GM20431 (cell line): ENCODE results near the gene GSPT1.
"Not testable (repeated sequence)": the region's sequence is repeated elsewhere in the genome, so short reads cannot be mapped to it uniquely, and the experiment has no call there.

ENCODE experiments used
- in situ Hi-C: fragments of 300-500 bp; cut with MseI, MboI; formaldehyde crosslinking; loops from one replicate; pipeline ENCODE4 v1.15.0; 2020; ENCODE audit warnings: low sequenced_read_pairs; ENCODE audit not compliant: unreplicated experiment

GSPT1 gene

DNA sequence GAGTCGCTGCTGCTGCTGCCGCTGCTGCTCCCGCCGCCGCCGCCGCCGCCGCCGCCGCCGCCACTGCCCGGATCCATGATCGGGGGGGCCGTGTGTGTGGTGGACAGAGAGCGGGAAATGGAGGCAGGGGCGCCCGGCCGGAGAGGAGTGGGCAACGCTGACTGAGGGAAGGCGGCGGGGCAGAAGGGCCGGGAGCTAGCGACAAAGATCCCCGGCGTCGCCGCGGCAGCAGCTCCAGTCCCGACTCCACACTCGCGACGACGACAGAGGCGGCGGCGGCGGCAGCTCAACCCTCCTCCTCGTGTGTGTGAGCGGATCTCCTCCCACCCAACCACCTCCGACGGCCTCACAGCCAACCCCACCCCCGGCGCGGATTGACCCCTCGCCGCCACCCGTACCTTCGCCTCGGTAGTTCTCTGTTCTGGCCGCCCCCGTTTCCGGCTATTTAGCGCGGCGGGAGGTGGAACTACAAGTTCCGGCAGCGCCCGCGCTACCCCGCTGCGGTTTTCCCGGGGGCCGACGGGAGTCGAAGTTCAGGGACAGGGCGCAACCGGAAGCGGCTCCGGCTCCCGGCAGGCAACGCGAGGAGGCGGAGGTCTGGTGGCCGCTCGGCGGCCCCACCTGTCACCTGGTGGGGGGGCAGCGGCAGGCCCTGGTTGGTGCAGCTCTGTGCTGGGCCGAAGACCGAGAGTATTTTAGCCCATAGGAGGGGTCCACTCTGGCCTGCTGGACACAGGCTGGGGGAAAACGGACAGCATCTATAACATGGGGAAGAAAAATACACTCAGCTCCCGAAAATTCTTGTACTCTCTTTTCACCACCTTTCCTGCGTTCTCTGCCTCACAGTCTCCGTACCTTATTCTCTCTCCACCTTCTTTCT is at the start of gene GSPT1:
GSPT1 (minus strand) TSS at position 313 of the 880 bp plus-strand sequence; CDS start at position 77, 236 bp downstream.
- in situ Hi-C loops, result no loop called here

DNA sequence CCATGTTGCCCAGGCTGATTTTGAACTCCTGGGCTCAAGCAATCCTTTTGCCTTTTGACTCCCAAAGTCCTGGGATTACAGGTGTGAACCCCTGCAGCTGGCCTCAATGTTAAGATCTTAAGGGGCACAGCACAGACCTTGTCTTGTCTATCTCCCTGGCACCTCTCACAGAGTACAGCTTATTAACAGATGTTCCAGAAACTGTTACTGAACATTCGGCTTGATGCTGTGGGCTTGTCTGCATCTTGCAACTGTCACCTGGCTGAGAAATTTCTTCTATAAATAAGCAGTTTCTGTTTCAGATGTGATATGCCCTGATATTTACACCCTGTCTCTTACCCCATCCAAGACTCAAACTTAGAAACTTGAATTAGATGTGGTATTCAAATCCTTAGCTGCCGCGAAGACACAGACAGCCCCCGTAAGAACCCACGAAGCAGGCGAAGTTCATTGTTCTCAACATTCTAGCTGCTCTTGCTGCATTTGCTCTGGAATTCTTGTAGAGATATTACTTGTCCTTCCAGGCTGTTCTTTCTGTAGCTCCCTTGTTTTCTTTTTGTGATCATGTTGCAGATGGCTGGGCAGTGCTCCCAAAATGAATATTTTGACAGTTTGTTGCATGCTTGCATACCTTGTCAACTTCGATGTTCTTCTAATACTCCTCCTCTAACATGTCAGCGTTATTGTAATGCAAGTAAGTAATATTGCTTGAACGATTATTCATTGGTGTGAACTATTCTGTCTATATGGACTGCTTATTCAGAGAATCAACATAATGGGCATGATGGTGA is 49.2 kb upstream of the GSPT1 start, which contains the start of gene TNFRSF17:
TNFRSF17 (plus strand) TSS at position 450 of the 791 bp plus-strand sequence; CDS start at position 565, 115 bp downstream.
- in situ Hi-C loops, result no loop called here

DNA sequence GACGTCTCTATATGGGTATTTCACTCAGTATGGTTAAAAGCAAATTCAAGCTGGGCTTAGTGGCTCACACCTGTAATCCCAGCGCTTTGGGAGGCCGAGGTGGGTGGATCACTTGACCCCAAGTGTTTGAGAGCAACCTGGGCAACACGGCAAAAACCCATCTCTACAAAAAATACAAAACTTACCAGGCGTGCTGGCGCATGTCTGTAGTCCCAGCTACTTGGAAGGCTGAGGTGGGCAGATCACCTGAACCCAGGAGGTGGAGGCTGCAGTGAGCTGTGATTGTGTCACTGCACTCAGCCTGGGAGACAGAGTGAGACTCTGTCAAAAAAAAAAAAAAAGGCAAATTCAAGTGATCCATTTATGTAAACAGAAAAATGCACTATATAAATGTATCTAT is 48.0 kb upstream of the GSPT1 start:
- in situ Hi-C loops, result no loop called here

DNA sequence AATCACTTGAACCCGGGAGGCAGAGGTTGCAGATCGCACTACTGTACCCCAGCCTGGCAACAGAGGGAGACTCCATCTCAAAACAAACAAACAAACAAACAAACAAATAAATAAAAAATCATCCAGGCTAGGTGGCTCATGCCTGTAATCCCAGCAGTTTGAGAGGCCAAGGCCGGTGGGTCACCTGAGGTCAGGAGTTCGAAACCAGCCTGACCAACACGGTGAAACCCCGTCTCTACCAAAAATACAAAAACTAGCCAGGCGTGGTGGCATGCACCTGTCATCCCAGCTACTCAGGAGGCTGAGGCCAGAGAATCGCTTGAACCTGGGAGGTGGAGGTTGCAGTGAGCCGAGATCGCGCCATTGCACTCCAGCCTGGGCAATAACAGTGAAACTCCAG is 47.2 kb upstream of the GSPT1 start:
- in situ Hi-C loops, result not testable (repeated sequence)

DNA sequence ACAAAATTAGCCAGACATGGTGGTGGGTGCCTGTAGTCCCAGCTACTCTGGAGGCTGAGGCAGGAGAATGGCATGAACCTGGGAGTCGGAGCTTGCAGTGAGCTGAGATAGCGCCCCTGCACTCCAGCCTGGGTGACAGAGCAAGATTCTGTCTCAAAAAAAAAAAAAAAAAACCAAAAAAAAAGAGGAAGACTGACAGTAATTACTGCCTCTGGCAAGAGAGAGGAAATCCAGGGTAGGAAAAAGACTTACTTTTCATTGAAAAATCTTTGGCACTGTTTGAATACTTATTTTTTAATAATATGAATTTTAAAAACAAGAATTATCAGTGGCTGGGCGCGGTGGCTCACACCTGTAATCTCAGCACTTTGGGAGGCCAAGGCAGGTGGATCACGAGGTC is 46.7 kb upstream of the GSPT1 start:
- in situ Hi-C loops, result not testable (repeated sequence)

DNA sequence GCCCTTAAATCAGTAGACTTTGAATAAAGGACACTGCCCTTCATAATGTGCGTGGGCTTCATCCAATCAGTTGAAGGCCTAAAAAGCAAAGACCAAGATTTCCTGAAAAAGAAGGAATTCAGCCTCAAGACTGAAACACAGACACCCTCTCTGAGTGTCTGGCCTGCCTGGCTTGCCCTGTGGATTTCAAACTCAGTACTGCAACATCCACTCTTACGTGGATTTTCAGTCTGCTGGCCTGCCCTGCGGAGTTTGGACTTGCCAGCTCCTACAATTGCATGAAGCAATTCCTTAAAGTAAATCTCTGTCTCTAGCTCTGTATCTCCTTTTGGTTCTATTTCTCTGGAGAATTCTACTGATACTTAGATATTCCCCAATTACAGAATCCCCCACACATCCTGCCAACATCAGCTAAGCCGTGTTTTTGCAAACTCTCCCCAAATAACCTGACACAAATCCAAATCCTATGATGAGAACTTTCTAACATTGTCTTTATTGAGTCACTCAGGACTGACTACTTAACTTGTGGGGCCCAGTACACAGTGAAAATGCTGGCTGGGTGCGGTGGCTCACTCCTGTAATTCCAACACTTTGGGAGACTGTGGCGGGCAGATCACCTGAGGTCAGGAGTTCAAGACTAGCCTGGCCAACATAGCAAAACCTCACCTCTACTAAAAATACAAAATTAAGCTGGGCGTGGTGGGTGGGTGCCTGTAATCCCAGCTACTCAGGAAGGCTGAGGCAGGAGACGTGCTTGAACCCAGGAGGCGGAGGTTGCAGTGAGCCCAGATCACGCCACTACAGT is 42.0 kb upstream of the GSPT1 start:
- in situ Hi-C loops, result no loop called here

DNA sequence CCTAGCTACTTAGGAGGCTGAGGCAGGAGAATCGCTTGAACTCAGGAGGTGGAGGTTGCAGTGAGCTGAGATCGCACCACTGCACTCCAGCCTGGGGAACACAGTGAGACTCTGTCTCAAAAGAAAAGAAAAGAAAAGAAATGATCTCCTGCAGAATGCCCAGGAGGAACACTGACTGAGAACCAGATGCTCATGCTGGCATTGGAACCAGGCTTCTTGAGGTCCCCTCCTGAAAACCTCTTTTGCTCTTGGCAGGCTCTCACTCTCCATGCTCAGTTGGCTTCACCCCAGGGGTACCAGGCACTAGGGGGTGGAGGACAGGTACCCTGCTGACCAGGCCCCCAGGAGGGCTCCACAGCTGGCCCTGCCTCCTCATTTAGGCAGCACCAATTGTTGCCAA is 40.8 kb upstream of the GSPT1 start:
- in situ Hi-C loops, result no loop called here

DNA sequence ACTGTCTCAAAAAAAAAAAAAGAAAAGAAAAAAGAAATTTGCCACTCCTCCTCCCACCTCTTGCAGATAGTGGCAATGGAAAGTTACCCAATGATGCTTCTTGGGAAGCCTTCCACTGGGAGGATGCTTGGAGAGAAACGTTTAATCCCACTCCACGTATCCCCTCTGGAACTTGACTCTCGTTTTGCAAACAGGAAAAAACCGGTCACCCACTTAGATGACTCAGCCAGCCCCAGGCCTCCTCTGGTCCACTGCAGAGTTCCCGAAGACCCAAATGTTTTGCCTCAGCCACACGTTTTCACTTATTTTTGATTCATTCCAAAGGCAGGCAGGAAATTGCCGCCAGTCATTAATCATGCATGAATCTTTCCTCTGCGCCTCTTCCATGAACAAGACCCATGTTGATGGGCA is 40.0 kb upstream of the GSPT1 start:
- in situ Hi-C loops, result no loop called here

DNA sequence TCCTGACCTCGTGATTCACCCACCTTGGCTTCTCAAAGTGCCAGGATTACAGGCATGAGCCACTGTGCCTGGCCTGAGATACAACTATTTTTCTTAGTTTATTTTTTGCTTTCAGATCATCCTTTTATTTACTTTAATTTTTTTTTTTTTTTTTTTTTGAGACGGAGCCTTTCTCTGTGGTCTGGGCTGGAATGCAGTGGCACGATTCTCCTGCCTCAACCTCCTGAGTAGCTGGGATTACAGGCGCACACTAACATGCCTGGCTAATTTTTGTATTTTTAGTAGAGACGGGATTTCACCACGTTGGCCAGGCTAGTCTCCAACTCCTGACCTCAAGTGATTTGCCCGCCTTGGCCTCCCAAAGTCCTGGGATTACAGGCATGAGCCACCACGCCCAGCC is 37.8 kb upstream of the GSPT1 start:
- in situ Hi-C loops, result not testable (repeated sequence)

DNA sequence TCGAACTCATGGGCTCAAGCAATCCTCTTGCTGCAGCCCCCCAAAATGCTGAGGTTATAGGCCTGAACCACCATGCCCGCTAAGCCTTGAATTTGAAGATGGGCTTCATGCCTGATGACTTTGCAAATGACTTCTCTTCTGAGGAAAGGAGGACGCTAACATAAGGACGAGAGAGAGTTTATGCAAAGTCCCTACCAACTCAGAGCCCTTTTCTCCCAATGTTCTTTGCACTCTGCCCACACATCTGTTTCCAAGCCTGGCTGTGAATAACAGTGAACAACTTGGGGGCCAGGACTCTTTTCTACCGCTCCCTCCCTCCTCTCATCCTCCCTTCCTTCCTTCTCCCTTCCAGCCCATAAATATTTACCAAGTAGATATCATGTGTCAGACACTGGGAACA is 34.6 kb upstream of the GSPT1 start:
- in situ Hi-C loops, result no loop called here

DNA sequence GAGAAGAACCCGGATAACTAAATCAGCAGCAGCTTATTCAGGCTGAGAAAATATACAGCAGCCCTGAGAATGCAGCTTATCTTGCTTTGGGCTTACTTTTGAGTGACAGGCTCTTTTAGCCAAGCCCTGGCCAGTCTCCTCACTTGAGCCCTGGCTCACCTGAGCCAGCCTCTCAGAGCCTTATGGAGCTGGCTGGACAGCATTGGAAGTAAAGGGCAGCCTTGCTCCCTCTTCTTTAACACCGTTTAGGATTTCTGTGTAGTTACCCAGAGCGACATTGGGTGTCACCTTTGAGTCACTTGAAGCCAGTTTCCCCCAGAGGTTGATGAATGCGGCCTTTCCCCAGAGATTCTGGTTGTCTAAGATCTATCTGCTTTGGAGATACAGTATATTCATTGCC is 33.8 kb upstream of the GSPT1 start:
- in situ Hi-C loops, result loop anchor here (5.0 kb wide), 1 partner anchor 118 kb away; no protein-coding TSS in a partner anchor

DNA sequence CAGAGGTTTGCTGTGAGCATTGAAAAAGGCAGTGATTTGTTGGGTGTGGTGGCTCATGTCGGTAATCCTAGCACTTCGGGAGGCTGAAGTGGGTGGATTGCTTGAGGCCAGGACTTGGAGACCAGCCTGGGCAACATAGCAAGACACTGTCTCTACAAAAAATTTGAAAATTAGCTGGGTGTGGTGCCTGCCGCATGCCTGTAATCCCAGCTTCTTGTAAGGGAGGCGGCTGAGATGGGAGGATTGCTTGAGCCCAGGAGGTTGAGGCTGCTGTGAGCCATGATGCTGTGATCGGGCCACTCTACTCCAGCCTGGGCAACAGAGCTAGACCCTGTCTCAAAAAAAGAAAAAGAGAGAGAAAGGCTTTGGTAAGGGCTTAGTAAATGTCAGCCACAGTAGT is 33.1 kb upstream of the GSPT1 start:
- in situ Hi-C loops, result loop anchor here (5.0 kb wide), 1 partner anchor 118 kb away; no protein-coding TSS in a partner anchor

DNA sequence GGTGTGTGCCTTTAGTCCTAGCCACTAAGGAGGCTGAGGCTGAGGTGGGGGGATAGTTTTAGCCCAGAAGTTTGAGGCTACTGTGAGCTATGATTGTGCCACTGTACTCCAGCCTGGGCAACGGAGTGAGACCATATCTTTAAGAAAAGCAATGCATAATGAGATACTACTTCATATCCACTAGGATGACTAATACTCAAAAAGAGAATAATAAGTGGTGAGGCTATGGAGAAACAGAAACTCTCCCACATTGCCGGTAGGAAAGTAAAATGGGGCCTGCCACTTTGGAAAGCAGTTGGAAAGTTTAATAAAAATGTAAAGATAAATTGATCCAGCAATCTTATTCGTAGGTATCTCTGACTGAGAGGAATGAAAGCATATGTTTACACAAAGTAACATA is 30.7 kb upstream of the GSPT1 start:
- in situ Hi-C loops, result loop anchor here (5.0 kb wide), 1 partner anchor 121 kb away; no protein-coding TSS in a partner anchor

DNA sequence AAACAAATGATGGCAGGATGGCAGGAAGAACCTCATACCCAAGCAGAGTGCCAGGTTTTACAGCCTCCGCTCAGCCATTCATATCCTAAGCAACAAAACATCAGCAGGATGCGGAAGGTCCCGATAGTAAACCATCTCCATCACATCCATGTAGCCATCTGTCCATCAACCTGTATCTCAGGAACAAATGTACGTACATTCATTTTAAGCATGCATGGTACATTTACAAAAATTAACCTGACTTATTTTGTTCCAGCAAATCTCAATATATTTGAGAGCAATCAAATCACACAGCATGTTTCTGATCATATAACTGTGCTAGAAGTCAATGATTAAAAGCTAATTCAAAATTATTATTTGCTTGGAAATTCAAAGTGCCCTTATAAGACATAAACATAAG is 26.2 kb upstream of the GSPT1 start, which contains the start of gene NPIPB2:
NPIPB2 (minus strand) TSS at position 101 of the 400 bp plus-strand sequence; CDS start at position 101, 0 bp downstream.
- in situ Hi-C loops, result not testable (repeated sequence)

DNA sequence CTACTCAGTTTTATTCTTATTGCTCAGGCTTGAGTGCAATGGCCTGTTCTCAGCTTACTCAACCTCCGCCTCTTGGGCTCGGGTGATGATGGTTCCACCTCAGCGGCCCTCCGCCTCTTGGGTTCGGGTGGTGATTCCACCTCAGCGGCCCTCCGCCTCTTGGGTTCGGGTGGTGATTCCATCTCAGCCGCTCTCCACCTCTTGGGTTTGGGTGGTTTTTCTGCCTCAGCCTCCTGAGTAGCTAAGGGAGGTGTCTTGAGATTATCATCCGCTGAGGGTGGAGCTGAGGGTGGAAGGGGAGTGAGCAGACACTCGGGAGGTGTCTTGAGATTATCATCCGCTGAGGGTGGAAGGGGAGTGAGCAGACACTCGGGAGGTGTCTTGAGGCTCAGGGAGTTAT is 11.6 kb upstream of the GSPT1 start:
- in situ Hi-C loops, result not testable (repeated sequence)

DNA sequence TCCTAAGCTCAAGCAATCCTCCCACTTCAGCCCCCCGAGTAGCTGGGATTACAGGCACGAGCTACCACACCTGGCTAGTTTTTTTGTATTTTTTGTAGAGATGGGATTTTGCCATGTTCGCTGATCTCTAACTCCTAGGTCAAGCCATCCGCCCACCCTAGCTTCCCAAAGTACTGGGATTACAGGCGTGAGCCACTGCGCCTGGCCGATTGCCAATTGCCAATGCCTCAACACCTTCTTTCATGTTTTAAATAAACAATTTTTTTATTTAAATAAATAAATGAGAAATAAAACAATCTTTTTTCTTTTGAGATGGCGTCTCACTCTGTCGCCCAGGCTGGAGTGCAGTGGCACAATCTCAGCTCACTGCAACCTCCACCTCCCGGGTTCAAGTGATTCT is 8.3 kb upstream of the GSPT1 start:
- in situ Hi-C loops, result not testable (repeated sequence)

DNA sequence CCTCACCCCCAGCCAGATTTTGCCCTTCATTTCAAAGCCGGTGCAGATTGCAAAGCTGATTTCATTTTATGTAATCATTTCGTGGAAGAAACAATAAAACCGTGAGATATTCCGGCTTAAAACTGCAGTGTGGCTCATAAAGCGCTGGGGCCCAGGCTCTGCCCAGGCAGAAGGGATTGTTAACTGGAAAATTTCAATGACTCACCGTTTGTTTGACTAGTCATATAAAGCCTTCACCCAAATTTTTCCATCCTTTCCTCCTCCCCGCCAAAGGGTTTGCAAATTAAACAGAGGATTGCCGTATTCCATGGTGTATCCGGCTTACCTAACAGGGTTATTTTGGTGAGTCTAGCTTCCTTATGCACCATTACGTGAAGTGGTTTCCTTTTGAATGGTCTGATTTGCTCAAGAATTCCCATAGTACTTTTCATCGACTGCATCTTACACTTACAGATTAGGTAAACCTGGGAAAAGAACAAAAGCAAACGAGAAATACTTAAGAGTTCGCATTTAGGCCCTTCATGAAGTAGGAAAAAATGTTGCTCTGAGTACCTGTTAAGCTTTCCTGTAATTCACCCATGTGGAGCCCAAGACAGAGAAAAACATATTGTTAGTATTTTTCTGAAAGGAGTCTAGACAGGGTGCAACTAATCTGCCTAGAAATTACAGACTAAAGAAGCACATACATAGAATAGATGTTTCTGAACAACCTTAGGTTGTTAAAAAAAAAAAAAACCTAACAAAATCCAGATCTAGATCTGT is 949 bp upstream of the GSPT1 start:
- in situ Hi-C loops, result no loop called here

DNA sequence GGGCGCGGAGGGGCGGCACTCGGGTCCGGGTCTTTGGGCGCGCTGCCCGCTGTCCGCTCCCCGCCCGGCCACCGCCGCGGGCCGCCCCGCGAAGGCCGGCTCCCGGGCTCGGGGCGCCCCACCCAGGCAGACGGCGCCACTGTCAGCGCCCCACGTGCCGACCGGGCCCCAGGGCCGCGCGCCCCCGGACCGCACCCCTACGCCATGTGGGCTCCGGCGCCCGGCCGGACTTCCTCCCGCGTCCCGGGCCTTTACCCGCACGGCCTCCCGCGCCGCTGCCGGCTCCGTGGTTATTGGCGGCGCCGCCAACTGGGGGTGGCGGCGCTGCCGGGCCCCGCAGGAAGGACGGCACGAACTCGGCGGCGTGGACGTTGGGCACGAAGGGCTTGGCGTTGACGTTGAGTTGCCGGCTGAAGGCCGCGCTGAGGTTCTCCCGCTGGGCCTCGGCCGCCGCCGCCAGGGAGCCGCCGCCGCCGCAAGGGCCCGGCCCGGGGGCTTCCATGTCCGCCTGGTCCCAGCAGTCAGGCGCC is 577 bp downstream of the GSPT1 start:
- in situ Hi-C loops, result no loop called here
